Right cardiac atrium (tissue), 5 donors: Measurements from ENCODE around the gene WNT5B. TPM values are rescaled to one million over a fixed set of nuclear protein-coding genes. Genes with fewer than 3 reads are reported as not detected.

Experiments
- ATAC-seq, 2 donors: fragments of 200-7000 bp; cut with Tn5 transposase; one replicate each; pipeline versions ENCODE4 v1.8.0 to v1.9.1; 2020; ENCODE audit warnings: moderate library complexity in 2 of 2, mild to moderate bottlenecking in 1 of 2
- DNase-seq, 3 donors: peaks; one replicate each; pipeline ENCODE4 v3.0.0-alpha.2; 2020
- H3K27ac ChIP-seq: one replicate; pipeline ENCODE4 v1.5.1; 2013; ENCODE audit warnings: mild to moderate bottlenecking, low read length, control low read depth, moderate library complexity
- H3K27me3 ChIP-seq: one replicate; pipeline ENCODE4 v1.6.1; 2013; ENCODE audit not compliant: control insufficient read depth, insufficient read depth
- H3K4me1 ChIP-seq: one replicate; pipeline ENCODE4 v1.6.1; 2013; ENCODE audit warnings: low read length; ENCODE audit not compliant: control insufficient read depth, insufficient read depth
- H3K4me3 ChIP-seq: one replicate; pipeline ENCODE4 v1.5.1; 2013; ENCODE audit warnings: low read length, control low read depth
- H3K9me3 ChIP-seq: one replicate; pipeline ENCODE4 v1.6.1; 2013; ENCODE audit warnings: low read length; ENCODE audit not compliant: control insufficient read depth
- WGBS: extraction: QIAGEN DNeasy Blood & Tissue Kit; methylation state at CpG from one replicate; pipeline ENCODE4 v1.1.7; 2013; 5-methylcytosine and 5-hydroxymethylcytosine counted together
- intact Hi-C, 4 donors: fragments of 100-400 bp; cut with DNase I; formaldehyde crosslinking; loops; one replicate each; pipeline versions ENCODE4 v1.11.0 to v1.14.0; 2022 to 2023
- long read RNA-seq, 4 donors: library from polyadenylated mRNA; unstranded; transcript quantifications; one replicate each; pipeline ENCODE4 v2.0.0, GENCODE V29; 2020 to 2021
- polyA plus RNA-seq: library from polyadenylated mRNA; stranded (reverse); fragments of 200-250 nt; gene quantifications from one replicate; pipeline ENCODE4 v1.2.3, GENCODE V29; 2013
- total RNA-seq, 4 donors: library from RNA; stranded (reverse); fragmentation: NEBNext Ultra II Directional; extraction: Animal tissue kit (Norgen Biotek cat#: 25700); gene quantifications; one replicate each; pipeline ENCODE4 v1.2.1, GENCODE V29; 2021
- donor health status: healthy with polysubstance abuse.
- donor health status: DM: no; HTN: yes; CAD: no.
- donor health status: DM: no; HTN: no; CAD: no.
- donor health status: DM: no; HTN: yes; CAD: no; lungs with severe emphysema.
- donor health status: DM: yes; HTN: yes; CAD: no.

The WNT5B gene
- 1 to 10 TPM; 1.7 to 3.6 (median 2.6) TPM for total RNA-seq
- polyA plus RNA-seq = 1.7 TPM
- long read RNA-seq, donor 1, partial matches to known transcripts = 0 of 11 reads
- long read RNA-seq, donor 1, other reads (novel, unspliced or antisense) = 11 of 11 reads
- long read RNA-seq, donor 2, partial matches to known transcripts = 0 of 7 reads
- long read RNA-seq, donor 2, other reads (novel, unspliced or antisense) = 7 of 7 reads
- long read RNA-seq, donor 3, partial matches to known transcripts = 1 of 4 reads
- long read RNA-seq, donor 3, other reads (novel, unspliced or antisense) = 3 of 4 reads
- long read RNA-seq, donor 4, partial matches to known transcripts = 0 of 3 reads
- long read RNA-seq, donor 4, other reads (novel, unspliced or antisense) = 3 of 3 reads

DNA sequence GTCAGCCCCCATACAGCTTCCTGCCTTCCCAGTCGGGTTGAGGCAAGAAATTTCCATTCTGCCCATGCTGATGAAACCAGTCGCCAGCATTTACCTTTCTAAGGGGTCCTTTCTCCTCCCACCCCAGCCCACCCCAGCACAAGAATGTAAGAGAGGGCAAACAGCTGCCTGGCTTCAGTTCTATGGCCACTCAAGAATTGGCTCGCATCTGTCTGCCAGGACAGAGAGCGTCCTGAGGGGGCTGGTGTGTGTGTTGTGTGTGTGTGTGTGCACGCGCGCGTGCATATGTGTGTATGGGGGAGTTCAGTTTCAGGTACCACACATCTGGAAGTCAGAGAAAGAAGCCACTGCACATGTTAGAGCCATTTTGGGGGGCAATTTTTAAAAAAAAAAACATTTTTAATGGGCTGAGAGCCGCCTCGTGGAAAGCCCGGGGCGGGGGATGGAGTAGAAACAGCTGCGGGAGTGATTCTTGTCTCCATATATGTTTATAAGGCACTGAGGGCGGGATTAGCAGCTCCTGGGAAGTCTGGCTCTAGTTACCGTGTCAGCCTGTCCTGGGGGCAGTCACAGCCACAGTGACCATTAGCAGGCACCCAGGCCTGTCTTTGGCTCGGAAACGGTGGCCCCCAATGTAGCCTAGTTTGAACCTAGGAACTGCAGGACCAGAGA, at the start of gene WNT5B:
Gene WNT5B (plus strand): TSS at position 566 of the 672 bp plus-strand sequence. CDS start 2,124 bp downstream, outside the sequence.
- DNase-seq = no peak
- ATAC-seq = no peak
- intact Hi-C loops = no loop called here
- peak within 1 kb of the TSS; percentile 52 for H3K4me3 ChIP-seq
- 69% methylated on average over 17 of the region's 17 CpGs for WGBS
- no peaks in the 10 kb centered on the region for H3K9me3 ChIP-seq
- peaks cover 4% of the 10 kb centered on the region for H3K4me1 ChIP-seq
- H3K27me3 ChIP-seq = no peaks in the 10 kb centered on the region
- no peak within 1 kb of the TSS for H3K27ac ChIP-seq

DNA sequence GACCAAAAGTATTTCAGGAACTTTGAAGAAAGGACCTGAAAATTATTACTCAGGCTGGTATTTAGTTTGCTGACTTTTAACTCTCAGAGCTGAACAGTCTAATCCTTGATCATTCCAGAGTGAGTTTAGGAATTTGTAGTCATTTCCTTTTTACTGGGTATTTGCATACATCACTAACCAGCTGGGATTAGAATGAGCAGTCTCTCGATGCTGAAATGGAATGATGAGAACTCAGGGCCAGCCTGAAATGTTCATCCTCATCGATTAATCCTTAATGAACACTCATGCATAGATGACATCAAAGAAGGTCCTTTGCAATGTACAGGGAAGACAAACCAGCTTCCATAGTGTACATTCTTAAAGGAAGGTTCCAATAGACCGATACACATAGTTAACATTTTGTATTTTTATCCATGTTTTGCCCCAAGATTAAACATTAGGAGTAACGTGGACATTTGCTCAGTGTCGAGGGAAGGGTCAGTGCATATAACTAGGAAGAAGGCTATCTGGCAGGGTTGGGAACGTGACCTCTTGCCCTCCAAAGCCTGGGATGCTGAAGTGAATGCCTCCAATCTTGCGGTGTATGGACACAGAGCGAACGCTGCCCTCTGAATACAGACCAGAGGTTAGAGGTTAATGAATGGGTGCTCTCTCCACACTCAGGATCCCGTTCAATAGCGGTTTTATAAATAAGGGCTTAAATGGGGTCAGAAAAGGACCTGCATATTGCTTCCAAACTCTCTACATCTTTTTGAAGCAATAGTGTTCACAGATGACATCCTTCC, 49.2 kb upstream of the WNT5B start:
- intact Hi-C loops = loop anchor here (5.0 to 10.0 kb wide), 3 partner anchors 285 to 463 kb away; no protein-coding TSS in a partner anchor
- Histone ChIP-seq H3K27me3 (no peaks in the 10 kb centered on the region), H3K4me1 (peaks cover 13% of the 10 kb centered on the region), H3K27ac (no peak overlapping the region), H3K9me3 (no peaks in the 10 kb centered on the region), H3K4me3 (no peak overlapping the region)
- ATAC-seq (no peak), DNase-seq (no peak)
- 89% methylated on average over 11 of the region's 11 CpGs for WGBS

DNA sequence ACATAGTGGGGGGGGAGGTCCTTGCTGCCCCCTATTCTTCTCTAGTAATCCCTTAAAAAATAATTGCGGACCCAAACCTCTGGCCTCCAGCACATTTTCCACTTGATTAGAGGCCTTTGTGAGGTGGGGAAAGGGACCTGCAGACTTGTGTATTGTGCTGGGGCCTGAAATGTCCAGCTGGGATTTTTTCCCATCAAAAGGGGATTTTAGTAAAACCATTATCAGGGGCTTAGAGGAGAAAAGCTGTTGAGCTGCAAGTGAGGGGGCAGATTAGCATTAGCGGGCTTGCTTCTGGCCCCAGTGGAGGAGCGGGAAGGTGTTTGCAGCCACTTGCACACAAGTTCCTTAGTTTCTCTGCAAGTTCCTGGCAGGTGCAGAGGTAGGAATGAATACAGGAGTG, 48.5 kb upstream of the WNT5B start:
- H3K9me3 ChIP-seq = no peaks in the 10 kb centered on the region
- H3K4me3 ChIP-seq = no peak overlapping the region
- H3K4me1 ChIP-seq = peaks cover 9% of the 10 kb centered on the region
- H3K27me3 ChIP-seq = no peaks in the 10 kb centered on the region
- WGBS = 97% methylated on average over 3 of the region's 3 CpGs
- DNase-seq (no peak), ATAC-seq (no peak)
- H3K27ac ChIP-seq = no peak overlapping the region
- intact Hi-C loops = loop anchor here (5.0 to 10.0 kb wide), 3 partner anchors 286 to 463 kb away; no protein-coding TSS in a partner anchor

DNA sequence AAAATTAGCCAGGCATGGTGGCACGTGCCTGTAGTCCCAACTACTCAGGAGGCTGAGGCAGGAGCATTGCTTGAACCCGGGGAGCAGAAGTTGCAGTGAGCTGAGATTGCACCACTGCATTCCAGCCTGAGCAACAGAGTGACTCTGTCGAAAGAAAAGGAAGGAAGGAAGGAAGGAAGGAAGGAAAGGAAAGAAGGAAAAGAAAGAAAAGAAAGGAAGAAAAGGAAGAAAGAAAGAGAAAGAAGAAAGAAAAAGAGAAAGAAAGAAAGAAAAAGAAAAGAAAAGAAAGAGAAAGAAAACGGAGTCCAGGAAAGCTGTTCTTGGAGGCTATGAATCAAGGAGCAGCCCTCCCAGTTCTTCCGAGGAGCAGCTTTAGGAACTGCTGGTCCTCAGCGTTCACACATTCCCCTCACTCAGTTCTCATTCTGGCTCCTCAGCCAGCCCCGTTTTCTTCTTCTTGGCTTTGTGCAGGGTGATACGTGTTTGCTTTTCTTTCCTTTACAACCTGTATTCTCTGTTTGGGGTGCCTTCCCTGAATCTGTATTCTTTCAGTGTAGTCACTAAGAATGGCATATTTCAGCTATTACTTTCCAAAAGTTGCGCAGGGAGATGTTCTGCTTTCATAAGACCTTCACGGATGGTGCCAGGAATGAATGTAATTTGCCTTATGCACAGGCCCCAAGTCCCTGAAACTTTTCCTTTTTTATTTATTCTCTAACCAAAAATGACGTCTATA, 46.9 kb upstream of the WNT5B start:
- H3K27ac ChIP-seq = no peak overlapping the region
- intact Hi-C loops = loop anchor here (5.0 to 10.0 kb wide), 3 partner anchors 287 to 465 kb away; no protein-coding TSS in a partner anchor
- no peak overlapping the region for H3K4me3 ChIP-seq
- DNase-seq (no peak), ATAC-seq (no peak)
- 83% methylated on average over 11 of the region's 11 CpGs for whole genome bisulfite sequencing
- no peaks in the 10 kb centered on the region for H3K27me3 ChIP-seq
- H3K9me3 ChIP-seq = no peaks in the 10 kb centered on the region
- H3K4me1 ChIP-seq = peaks cover 1% of the 10 kb centered on the region

DNA sequence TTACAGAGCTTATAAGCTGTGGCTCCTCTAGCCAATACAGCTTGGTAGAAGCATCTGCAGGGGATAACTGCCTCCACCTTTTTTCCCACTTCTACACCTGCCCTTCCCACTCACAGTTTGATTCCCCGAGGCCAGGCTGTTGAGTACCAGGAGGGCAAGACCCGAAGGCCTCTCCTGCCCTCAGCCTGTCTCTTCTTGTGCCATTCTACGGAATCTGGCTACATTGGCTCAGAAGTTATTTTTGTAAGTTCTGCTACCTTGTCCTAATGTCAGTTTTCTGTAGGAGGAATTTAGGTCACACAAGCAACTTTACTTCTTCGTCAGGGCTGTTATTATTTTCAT, 46.4 kb upstream of the WNT5B start:
- ATAC-seq (no peak), DNase-seq (no peak)
- 90% methylated on average over 4 of the region's 4 CpGs for WGBS
- peaks cover 1% of the 10 kb centered on the region for H3K4me1 ChIP-seq
- no peak overlapping the region for H3K4me3 ChIP-seq
- intact Hi-C loops = loop anchor here (5.0 to 10.0 kb wide), 3 partner anchors 288 to 465 kb away; no protein-coding TSS in a partner anchor
- no peaks in the 10 kb centered on the region for H3K9me3 ChIP-seq
- no peaks in the 10 kb centered on the region for H3K27me3 ChIP-seq
- no peak overlapping the region for H3K27ac ChIP-seq

DNA sequence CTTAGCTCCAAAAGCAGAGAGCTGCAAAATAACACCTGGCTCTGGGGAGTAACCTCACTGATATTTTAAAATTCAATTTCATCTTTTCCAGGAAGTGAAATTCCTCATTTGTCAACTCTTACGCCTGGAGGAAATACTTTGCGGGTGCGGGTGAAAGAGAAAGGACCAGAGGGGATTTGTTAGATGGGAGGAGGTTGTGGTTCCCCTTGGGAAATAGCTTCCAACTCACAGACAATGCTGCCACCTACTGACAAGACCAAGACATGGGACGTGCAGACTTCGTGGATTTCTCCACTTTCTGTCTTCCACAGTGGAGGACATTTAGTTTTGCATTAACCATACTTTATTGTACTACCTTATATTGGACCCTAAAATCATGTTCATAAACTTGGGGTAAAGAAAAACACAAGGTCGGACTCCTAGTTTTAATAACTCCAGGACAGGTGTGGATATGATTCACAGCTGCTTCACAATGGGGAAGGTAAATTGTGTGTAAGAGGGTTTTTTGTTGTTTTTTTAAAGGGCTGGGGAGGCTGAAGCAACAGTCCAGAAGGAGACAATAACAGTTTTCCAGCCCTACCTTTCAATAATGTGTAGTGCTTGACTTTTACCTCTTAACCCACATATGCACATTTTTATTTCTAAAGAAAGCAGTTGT, 45.5 kb upstream of the WNT5B start:
- Histone ChIP-seq H3K9me3 (no peaks in the 10 kb centered on the region), H3K4me3 (peak overlapping the region; percentile 51), H3K27me3 (no peaks in the 10 kb centered on the region), H3K4me1 (peaks cover 1% of the 10 kb centered on the region), H3K27ac (no peak overlapping the region)
- intact Hi-C loops = loop anchor here (5.0 to 10.0 kb wide), 3 partner anchors 289 to 466 kb away; no protein-coding TSS in a partner anchor
- peak in 1 of 3 donors; percentile 42 for DNase-seq
- peak; percentile 79 to 82 for ATAC-seq
- whole genome bisulfite sequencing = 1% methylated on average over 6 of the region's 6 CpGs

DNA sequence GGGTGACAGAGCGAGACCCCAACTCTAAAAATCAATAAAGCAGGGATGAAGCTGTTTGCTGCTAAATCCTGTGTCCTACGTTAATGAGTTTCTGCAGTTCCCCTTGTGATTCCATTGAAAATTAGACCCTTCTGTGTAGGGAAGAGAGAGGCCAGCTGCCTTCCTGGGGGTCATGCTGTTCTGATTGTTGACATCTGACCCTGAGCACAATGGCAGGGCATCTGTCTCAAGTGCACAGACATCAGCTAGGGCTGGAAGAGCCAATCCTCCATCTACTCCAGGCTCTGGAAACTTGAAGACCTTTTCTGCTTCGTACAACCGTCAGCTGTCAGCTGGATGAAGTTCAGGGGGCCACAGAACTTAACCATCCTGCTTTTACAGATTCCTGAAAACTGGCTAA, 44.7 kb upstream of the WNT5B start:
- Histone ChIP-seq H3K9me3 (no peaks in the 10 kb centered on the region), H3K27me3 (no peaks in the 10 kb centered on the region), H3K27ac (no peak overlapping the region), H3K4me3 (no peak overlapping the region), H3K4me1 (peaks cover 4% of the 10 kb centered on the region)
- intact Hi-C loops = loop anchor here (5.0 to 10.0 kb wide), 3 partner anchors 290 to 467 kb away; no protein-coding TSS in a partner anchor
- WGBS = 92% methylated on average over 4 of the region's 4 CpGs
- ATAC-seq = no peak
- no peak for DNase-seq

DNA sequence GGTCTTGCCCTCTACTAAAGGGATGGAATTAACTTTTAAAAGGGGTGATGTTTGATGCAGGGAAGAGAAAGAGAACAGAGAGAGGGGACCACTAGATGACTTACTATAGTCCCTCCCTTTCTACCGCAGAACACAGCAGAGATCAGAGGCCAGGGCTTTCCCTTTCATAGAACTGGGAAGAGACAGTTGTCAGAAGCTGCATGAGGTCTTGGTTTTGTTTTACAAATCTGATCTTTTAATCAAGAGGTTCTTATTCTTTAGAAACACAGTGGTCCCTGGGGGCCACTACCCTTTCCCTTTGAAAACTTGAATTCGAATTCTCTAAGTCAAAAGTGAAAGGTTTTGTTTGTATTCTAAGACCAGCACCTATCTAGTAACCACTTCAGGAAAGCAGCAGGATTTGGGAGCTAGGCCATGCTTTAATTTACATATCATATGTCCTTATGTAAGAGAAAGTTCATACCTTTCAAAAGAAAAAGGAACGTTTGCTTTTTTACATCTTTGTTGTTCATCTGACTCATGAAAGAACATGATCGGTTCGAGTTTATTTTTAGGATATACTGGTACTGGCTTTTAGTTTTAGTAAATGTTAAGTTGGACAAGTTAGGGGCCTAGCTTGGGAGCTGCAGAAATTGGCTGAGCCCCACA, 41.0 kb upstream of the WNT5B start:
- intact Hi-C loops = loop anchor here in 2 of 4 donors (10.0 kb wide), 2 partner anchors 293 to 313 kb away; no protein-coding TSS in a partner anchor
- WGBS = 33% methylated on average over 5 of the region's 5 CpGs
- peaks cover 7% of the 10 kb centered on the region for H3K4me1 ChIP-seq
- no peak overlapping the region for H3K27ac ChIP-seq
- H3K4me3 ChIP-seq = no peak overlapping the region
- no peak for ATAC-seq
- no peaks in the 10 kb centered on the region for H3K9me3 ChIP-seq
- no peaks in the 10 kb centered on the region for H3K27me3 ChIP-seq
- DNase-seq = no peak

DNA sequence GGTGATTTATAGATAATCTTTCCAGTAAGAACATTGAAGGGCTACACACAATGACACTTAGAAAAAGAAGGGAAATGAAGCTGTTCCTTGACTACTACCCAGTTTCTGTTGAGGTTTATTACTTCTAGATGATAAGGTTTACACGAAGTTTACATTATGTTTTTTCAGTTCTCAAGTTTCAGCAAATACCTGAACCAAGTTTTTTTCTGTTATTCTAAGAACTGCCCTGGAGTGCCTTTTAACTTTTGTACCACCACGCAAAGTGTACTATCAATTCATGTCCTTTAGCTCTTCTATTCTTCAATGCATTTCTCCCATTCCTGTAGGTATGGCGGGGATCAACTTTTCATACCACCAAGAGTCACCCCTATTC, 40.5 kb upstream of the WNT5B start:
- no peaks in the 10 kb centered on the region for H3K9me3 ChIP-seq
- whole genome bisulfite sequencing = 76% methylated on average over 3 of the region's 3 CpGs
- no peak overlapping the region for H3K27ac ChIP-seq
- no peak overlapping the region for H3K4me3 ChIP-seq
- H3K4me1 ChIP-seq = peaks cover 7% of the 10 kb centered on the region
- intact Hi-C loops = loop anchor here in 2 of 4 donors (10.0 kb wide), 2 partner anchors 294 to 314 kb away; no protein-coding TSS in a partner anchor
- ATAC-seq (no peak), DNase-seq (no peak)
- H3K27me3 ChIP-seq = no peaks in the 10 kb centered on the region
